ENCODE results near the gene ZNF239. TPM values are rescaled to one million over a fixed set of nuclear protein-coding genes. Genes with fewer than 3 reads are reported as not detected.
"Not testable (repeated sequence)": the region's sequence is repeated elsewhere in the genome, so short reads cannot be mapped to it uniquely, and the experiment has no call there.

Gene ZNF239
- total RNA-seq, 1 donor from 2014 or later = 9.2 TPM

GRCh38 chr10:43610636-43611035, 36.2 kb upstream of the ZNF239 start:
- DNase-seq (ENCODE audit: extremely low spot score, unreplicated experiment) = no peak
- Mint-ChIP-seq H3K36me3 (peaks cover 31% of the 10 kb centered on the region), H3K4me3 (no peak overlapping the region), H3K9me3 (peaks cover 4% of the 10 kb centered on the region), H3K27ac (no peak overlapping the region), H3K27me3 (no peaks in the 10 kb centered on the region), H3K4me1 (ENCODE audit: unreplicated experiment) (peaks cover 8% of the 10 kb centered on the region)
- no peak for TF ChIP-seq CTCF (conservative IDR thresholded peaks at IDR 0.05)

GRCh38 chr10:43607199-43607573, 32.8 kb upstream of the ZNF239 start:
- DNase-seq (ENCODE audit: extremely low spot score, unreplicated experiment) = no peak
- H3K27ac Mint-ChIP-seq = peak overlapping the region; percentile 64
- H3K4me1 Mint-ChIP-seq (ENCODE audit: unreplicated experiment) = peaks cover 8% of the 10 kb centered on the region
- TF ChIP-seq CTCF (conservative IDR thresholded peaks at IDR 0.05) = no peak
- peak overlapping the region; percentile 92 for H3K4me3 Mint-ChIP-seq
- no peaks in the 10 kb centered on the region for H3K9me3 Mint-ChIP-seq
- H3K36me3 Mint-ChIP-seq = peaks cover 16% of the 10 kb centered on the region
- peaks cover 7% of the 10 kb centered on the region for H3K27me3 Mint-ChIP-seq

GRCh38 chr10:43606323-43607198, 32.1 kb upstream of the ZNF239 start, which contains the start of gene ZNF485:
ZNF485 (plus strand) TSS chr10:43606438; CDS start chr10:43607051, 613 bp downstream.
- Mint-ChIP-seq H3K4me1 (ENCODE audit: unreplicated experiment) (peaks cover 8% of the 10 kb centered on the region), H3K27ac (peak within 1 kb of the TSS; percentile 64)

GRCh38 chr10:43605850-43606322, 31.5 kb upstream of the ZNF239 start:
- Mint-ChIP-seq H3K9me3 (no peaks in the 10 kb centered on the region), H3K4me1 (ENCODE audit: unreplicated experiment) (peaks cover 8% of the 10 kb centered on the region), H3K4me3 (peak overlapping the region; percentile 92), H3K27ac (no peak overlapping the region), H3K27me3 (peaks cover 13% of the 10 kb centered on the region), H3K36me3 (peaks cover 10% of the 10 kb centered on the region)
- DNase-seq (ENCODE audit: extremely low spot score, unreplicated experiment) = no peak
- TF ChIP-seq CTCF (conservative IDR thresholded peaks at IDR 0.05) = no peak

More at GRCh38 chr10:43606323-43607198, 32.1 kb upstream of the ZNF239 start, which contains the start of gene ZNF485:
- H3K9me3 Mint-ChIP-seq = no peaks in the 10 kb centered on the region
- peak within 1 kb of the TSS; percentile 92 for H3K4me3 Mint-ChIP-seq
- peaks cover 11% of the 10 kb centered on the region for H3K27me3 Mint-ChIP-seq
- TF ChIP-seq CTCF (conservative IDR thresholded peaks at IDR 0.05) = no peak
- H3K36me3 Mint-ChIP-seq = peaks cover 10% of the 10 kb centered on the region
- DNase-seq (ENCODE audit: extremely low spot score, unreplicated experiment) = peak; percentile 78

- not testable (repeated sequence) for H3K4me3 Mint-ChIP-seq; H3K4me1 Mint-ChIP-seq (ENCODE audit: unreplicated experiment); DNase-seq (ENCODE audit: extremely low spot score, unreplicated experiment); H3K27ac Mint-ChIP-seq; H3K36me3 Mint-ChIP-seq; H3K9me3 Mint-ChIP-seq
- peaks cover 17% of the 10 kb centered on the region for H3K27me3 Mint-ChIP-seq
Observed at GRCh38 chr10:43601576-43601975, 27.2 kb upstream of the ZNF239 start.

- no peak for DNase-seq (ENCODE audit: extremely low spot score, unreplicated experiment)
- no peak overlapping the region for H3K27ac Mint-ChIP-seq
- H3K9me3 Mint-ChIP-seq = no peaks in the 10 kb centered on the region
- TF ChIP-seq CTCF (conservative IDR thresholded peaks at IDR 0.05) = no peak
- no peak overlapping the region for H3K4me3 Mint-ChIP-seq
- no peaks in the 10 kb centered on the region for H3K36me3 Mint-ChIP-seq
- H3K4me1 Mint-ChIP-seq (ENCODE audit: unreplicated experiment) = peaks cover 10% of the 10 kb centered on the region
- H3K27me3 Mint-ChIP-seq = peaks cover 24% of the 10 kb centered on the region
Observed at GRCh38 chr10:43599333-43599732, 24.9 kb upstream of the ZNF239 start.
